HFF-Myc (cell line): ENCODE results near the gene OSBPL3.
A peak's percentile ranks its signal among the peaks of the same experiment; 100 is the strongest.

ENCODE experiments used
- DNase-seq: peaks from one replicate; pipeline ENCODE4 v3.0.0-alpha.2; 2011; ENCODE audit warnings: low read depth; ENCODE audit errors: extremely low read depth
- H3K4me3 ChIP-seq: replicated peaks from 2 replicates; pipeline ENCODE4 v1.5.1; 2011; ENCODE audit warnings: low read depth, mild to moderate bottlenecking, control low read depth, low read length
- TF ChIP-seq, protein P1 (sequence below): IDR thresholded peaks from 2 replicates; pipeline ENCODE4 v1.5.1; 2012; ENCODE audit warnings: mild to moderate bottlenecking, low read depth, low read length, control low read depth; ENCODE audit errors: missing control alignments

The OSBPL3 gene

DNA sequence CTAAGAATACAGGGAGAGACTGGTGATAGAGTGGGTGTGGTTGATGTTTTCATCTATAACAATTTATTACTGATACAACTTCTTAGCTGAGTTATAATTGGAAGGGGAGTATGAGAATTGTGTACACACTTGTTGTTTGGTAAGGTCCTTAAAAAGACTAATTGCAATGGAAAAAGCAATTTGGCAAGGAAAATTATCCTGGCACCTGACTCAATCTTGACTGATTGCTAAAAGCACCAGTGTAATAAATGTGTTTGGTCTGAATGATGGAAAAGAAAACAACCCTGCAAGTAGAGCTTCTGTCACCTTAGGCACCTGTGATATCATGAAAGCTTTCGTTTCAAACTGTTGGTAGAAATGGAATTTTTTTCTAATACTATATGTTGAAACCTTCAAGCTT is 216.0 kb downstream of the OSBPL3 start:
- TF ChIP-seq, protein P1, sequence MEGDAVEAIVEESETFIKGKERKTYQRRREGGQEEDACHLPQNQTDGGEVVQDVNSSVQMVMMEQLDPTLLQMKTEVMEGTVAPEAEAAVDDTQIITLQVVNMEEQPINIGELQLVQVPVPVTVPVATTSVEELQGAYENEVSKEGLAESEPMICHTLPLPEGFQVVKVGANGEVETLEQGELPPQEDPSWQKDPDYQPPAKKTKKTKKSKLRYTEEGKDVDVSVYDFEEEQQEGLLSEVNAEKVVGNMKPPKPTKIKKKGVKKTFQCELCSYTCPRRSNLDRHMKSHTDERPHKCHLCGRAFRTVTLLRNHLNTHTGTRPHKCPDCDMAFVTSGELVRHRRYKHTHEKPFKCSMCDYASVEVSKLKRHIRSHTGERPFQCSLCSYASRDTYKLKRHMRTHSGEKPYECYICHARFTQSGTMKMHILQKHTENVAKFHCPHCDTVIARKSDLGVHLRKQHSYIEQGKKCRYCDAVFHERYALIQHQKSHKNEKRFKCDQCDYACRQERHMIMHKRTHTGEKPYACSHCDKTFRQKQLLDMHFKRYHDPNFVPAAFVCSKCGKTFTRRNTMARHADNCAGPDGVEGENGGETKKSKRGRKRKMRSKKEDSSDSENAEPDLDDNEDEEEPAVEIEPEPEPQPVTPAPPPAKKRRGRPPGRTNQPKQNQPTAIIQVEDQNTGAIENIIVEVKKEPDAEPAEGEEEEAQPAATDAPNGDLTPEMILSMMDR: no peak
- no peak for DNase-seq
- H3K4me3 ChIP-seq: no peak overlapping the region

DNA sequence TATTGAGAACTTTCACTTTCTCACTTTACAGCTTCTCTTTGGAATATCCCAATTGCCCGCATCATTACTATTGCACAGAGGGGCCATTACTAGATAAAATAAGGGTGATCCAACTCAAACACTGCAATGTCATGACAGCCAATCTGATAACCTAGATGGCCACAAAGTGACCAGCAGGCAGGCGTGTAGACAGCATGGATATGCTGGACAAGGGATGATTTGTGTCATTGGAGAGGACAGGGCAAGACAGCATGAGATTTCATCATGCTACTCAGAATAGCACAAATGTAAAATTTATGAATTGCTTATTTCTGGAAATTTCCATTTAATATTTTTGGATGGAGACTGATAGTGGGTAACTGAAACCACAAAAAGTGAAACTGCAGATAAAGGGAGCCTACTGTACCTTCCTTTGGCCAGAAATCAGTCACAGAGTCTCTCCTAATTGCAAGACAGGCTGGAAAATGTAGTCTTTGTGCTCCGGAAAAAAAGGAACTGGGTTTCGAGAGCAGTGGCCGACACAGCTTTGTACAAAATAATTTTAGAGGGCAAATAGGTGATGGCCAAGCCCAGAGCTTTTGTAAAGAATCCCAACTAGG is 216.6 kb downstream of the OSBPL3 start:
- TF ChIP-seq, protein P1: no peak
- DNase-seq: no peak
- no peak overlapping the region for H3K4me3 ChIP-seq

DNA sequence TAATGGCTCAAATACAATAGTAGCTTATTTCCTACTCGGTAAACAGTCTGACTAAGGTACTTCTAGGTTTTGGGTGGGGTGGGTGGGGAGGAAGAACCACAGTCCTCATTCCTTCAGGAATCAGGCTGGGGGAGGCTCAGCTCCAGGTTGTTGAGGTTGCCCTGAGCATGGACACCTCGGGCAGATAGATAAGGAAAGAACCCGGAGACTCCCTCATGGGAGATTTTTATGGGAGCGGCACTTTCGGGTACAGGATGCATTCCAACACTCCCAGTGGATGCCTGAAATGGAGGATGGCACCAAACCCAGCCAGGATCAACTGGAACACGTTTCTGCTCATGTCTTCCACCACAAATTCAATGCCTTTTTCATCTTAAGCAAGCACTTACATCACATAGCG is 217.2 kb downstream of the OSBPL3 start:
- H3K4me3 ChIP-seq: no peak overlapping the region
- no peak for DNase-seq
- TF ChIP-seq, protein P1: no peak

DNA sequence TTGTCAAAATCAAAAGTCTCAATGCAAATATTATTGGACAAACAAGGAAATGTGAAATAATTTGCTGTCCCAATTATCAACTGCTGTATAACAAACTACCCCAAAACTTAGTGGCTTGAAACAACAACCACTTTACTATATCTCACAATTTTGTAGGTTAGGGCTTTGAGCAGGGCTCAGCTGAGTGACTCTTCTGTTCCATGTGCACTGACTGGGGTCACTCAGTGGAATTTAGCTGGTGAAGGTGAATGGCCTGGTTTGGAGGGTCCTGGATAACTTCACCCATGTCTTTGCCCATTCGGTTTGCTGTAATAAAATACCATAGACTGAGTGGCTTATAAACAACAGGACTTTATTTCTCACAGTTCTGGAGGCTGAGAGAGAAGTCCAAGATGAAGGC is 219.0 kb downstream of the OSBPL3 start:
- TF ChIP-seq, protein P1: no peak
- no peak overlapping the region for H3K4me3 ChIP-seq
- no peak for DNase-seq

DNA sequence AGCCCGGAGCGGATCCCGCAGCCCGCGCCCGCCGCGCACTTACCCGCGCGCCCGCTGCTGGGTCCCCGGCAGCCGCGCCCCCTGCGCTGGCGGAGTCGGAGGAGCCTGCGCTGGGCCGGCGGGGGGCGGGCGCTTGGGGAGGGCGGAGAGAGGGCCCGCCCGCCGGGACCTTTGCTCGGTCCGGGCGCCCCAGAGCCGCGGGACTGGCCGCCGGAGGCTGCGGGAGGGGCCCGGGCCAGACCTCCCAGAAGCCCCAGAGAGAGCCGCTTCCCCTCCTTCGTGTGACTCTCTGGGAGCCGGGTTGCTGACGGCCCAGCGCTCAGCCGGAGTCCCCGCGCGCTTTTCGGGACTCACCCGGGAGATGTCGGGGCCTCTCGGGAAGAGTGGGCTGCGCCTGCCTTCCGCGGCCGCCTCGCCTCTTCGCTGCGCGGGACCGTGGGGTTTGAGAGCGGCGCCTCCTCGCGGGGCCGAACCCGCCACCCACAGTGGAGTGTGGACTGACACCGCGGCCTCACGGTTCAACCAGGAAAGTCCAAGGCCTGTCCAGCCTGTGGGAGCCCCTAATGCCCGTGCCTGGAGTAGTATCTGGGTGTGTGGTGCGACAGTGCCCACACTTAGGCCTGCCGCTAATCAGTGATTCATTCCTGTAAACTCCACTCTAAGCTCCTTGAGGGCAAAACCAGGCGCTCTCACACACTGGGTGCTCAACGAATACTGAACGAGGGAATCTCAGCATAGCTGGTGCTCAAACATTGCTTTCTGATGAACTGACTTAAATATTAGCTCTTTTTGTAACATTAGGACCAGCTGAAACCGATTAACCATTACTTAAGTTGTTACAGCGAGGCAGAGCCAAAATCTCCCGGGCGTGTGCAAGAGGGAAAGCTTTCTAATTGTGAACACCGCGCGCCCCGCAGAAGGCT is 222.4 kb downstream of the OSBPL3 start, which contains the start of gene GSDME:
Gene GSDME (minus strand): TSS at position 112 of the 923 bp plus-strand sequence. CDS start 7,690 bp downstream, outside the sequence.
- TF ChIP-seq, protein P1: no peak
- no peak for DNase-seq
- peak within 1 kb of the TSS; percentile 54 for H3K4me3 ChIP-seq

DNA sequence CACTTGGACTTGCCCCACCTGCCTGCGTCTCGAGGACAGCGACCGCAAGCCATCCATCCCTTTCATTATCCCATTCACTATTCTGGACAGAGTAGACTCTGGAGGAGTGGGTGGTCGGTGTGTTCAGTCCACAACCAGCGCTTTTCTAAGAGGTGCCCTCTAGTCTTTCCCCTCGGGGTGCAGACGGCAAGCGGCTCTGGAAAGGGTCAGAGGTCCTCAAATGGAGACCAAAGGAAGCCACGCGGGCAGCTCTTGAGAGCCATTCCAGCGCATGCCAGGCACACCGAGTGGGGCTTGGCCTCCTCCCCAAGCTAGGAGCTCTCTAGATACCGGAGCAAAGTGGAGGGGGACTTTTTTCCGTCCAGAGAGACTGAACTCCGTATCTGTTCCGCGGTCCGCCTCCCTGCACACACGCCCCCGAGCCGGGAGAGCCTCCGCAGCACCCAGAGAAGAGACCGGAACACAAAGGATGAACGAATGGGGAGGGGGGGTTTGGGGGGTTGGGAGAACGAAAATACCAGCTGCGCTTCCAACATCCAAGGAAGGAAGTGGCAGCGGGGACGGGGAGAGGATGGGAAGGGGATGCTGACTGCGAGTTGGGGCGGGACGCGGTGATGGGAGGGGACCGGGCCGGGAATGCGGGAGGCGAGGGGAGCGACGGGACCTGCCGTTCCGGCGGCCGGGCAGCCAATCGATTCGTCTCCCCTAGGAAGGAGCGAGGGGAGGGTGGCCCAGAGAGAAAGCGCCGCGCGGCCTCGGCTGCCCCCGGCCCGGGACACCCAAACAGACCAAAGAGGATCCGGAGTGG is 223.2 kb downstream of the OSBPL3 start:
- TF ChIP-seq, protein P1: no peak
- no peak for DNase-seq
- peak overlapping the region; percentile 54 for H3K4me3 ChIP-seq
